ENCODE results near the gene LDLRAD3. TPM values are rescaled to one million over a fixed set of nuclear protein-coding genes. Genes with fewer than 3 reads are reported as not detected.

Gene LDLRAD3
- total and polyA plus RNA-seq, 11 donors = 1.1 to 7.7 (median 2.6) TPM

DNA sequence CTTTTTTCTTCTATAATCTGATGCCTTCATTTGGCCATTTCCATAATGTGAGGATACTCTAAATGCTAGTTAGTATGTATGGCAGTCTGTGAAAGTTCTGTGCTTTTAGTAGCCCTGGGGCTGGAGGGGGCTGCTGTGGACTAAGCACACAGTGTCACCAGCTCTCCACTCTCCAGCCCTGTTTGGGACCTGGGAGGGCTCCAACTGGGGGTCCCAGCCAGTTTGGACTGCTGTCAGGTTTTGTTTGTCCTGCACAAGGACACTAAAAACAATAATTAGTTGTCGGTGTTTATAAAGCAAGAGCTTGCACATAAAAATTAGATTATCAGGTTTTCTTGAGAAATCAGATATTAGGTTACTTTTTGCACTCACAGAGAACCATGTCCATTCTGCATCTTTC is 103.1 kb downstream of the LDLRAD3 start:
- no peak for TF ChIP-seq POLR2A (IDR thresholded peaks at IDR 0.05)
- no peak for TF ChIP-seq CTCF (IDR thresholded peaks at IDR 0.05)

DNA sequence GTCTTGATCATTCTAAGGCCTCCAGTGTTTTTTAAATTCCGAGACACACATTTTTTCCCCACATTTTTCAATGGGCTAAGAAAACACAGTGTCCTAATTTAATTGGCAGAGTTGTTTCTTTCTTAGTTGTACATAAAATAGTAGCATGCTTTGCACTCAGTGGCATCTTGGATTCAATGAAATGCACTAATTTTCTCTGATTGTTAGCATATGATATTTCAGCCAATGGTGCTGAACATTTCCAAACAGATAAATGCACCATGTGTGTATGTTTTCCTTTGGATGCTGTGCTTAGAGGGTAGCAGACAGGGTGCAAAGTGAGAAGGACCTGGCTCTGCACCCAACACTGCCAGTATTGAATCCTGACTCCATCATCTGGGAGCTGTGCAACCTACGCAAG is 103.5 kb downstream of the LDLRAD3 start:
- intact Hi-C loops (cut with DNase I) = loop anchor here in 7 of 10 donors (5.0 to 10.0 kb wide), 7 partner anchors 75 to 433 kb away; partner anchors contain the start of genes FJX1 (in 1 of the 7) and TRIM44 (in 1 of the 7)
- no peak for ATAC-seq
- no peak overlapping the region for H3K27ac ChIP-seq
- 94 to 99% (median 97%) methylated on average over 2 of the region's 2 CpGs for WGBS, 4 donors
- H3K36me3 ChIP-seq = no peaks in the 10 kb centered on the region
- DNase-seq = no peak
- no peak for TF ChIP-seq CTCF (IDR thresholded peaks at IDR 0.05)
- TF ChIP-seq POLR2A (IDR thresholded peaks at IDR 0.05) = no peak
- no peaks in the 10 kb centered on the region for H3K27me3 ChIP-seq
- H3K4me3 ChIP-seq = no peak overlapping the region
- H3K4me1 ChIP-seq = no peaks in the 10 kb centered on the region
- H3K9me3 ChIP-seq = no peaks in the 10 kb centered on the region

More for the DNA sequence above, 103.1 kb downstream of the LDLRAD3 start:
- Histone ChIP-seq H3K27me3 (no peaks in the 10 kb centered on the region), H3K36me3 (no peaks in the 10 kb centered on the region), H3K4me1 (no peaks in the 10 kb centered on the region), H3K4me3 (no peak overlapping the region), H3K9me3 (no peaks in the 10 kb centered on the region), H3K27ac (no peak overlapping the region)
- intact Hi-C loops (cut with DNase I) = loop anchor here in 7 of 10 donors (5.0 to 10.0 kb wide), 7 partner anchors 75 to 432 kb away; partner anchors contain the start of genes FJX1 (in 1 of the 7) and TRIM44 (in 1 of the 7)
- ATAC-seq (no peak), DNase-seq (no peak)
- WGBS, 4 donors = 47 to 97% (median 66%) methylated on average over 1 of the region's 1 CpG

GRCh38 chr11:36048496-36049247 is 104.8 kb downstream of the LDLRAD3 start:
- Histone ChIP-seq H3K4me1 (no peaks in the 10 kb centered on the region), H3K27me3 (no peaks in the 10 kb centered on the region), H3K4me3 (no peak overlapping the region), H3K27ac (no peak overlapping the region), H3K36me3 (no peaks in the 10 kb centered on the region), H3K9me3 (no peaks in the 10 kb centered on the region)
- DNase-seq (no peak), ATAC-seq (no peak)
- intact Hi-C loops (cut with DNase I) = loop anchor here in 7 of 10 donors (5.0 to 10.0 kb wide), 7 partner anchors 74 to 434 kb away; partner anchors contain the start of genes FJX1 (in 1 of the 7) and TRIM44 (in 1 of the 7)
- TF ChIP-seq CTCF (IDR thresholded peaks at IDR 0.05) = no peak
- no peak for TF ChIP-seq POLR2A (IDR thresholded peaks at IDR 0.05)
- 87 to 93% (median 91%) methylated on average over 5 of the region's 5 CpGs for WGBS, 4 donors
